Measurements from ENCODE around the gene MSH2.
"Not testable (repeated sequence)": the region's sequence is repeated elsewhere in the genome, so short reads cannot be mapped to it uniquely, and the experiment has no call there.

The MSH2 gene

GRCh38 chr2:47402805-47403608 lies at the start of gene MSH2:
TSS of gene MSH2 (plus strand) at chr2:47403156. CDS start at chr2:47403192, 36 bp downstream.
- DNase-seq: peak; percentile 88

GRCh38 chr2:47354013-47354847 lies 48.7 kb upstream of the MSH2 start:
- no peak for DNase-seq

- DNase-seq: no peak
These were observed 48.1 kb upstream of the MSH2 start for GRCh38 chr2:47354848-47355204.

GRCh38 chr2:47357483-47357882 lies 45.5 kb upstream of the MSH2 start:
- no peak for DNase-seq

- no peak for DNase-seq
These were observed 43.5 kb upstream of the MSH2 start for GRCh38 chr2:47359375-47359868.

GRCh38 chr2:47360283-47360682 lies 42.7 kb upstream of the MSH2 start:
- no peak for DNase-seq

GRCh38 chr2:47360927-47361326 lies 42.0 kb upstream of the MSH2 start:
- no peak for DNase-seq

- not testable (repeated sequence) for DNase-seq
These were observed 41.3 kb upstream of the MSH2 start for GRCh38 chr2:47361505-47362229.

- no peak for DNase-seq
These were observed 29.2 kb upstream of the MSH2 start for GRCh38 chr2:47373747-47374146.

GRCh38 chr2:47375307-47375706 lies 27.6 kb upstream of the MSH2 start:
- DNase-seq: no peak

GRCh38 chr2:47379384-47379783 lies 23.6 kb upstream of the MSH2 start:
- no peak for DNase-seq

GRCh38 chr2:47381408-47381807 lies 21.5 kb upstream of the MSH2 start:
- no peak for DNase-seq

- no peak for DNase-seq
These were observed 16.4 kb upstream of the MSH2 start for GRCh38 chr2:47386551-47386950.

GRCh38 chr2:47388888-47389287 lies 14.1 kb upstream of the MSH2 start:
- no peak for DNase-seq

- no peak for DNase-seq
These were observed 13.3 kb upstream of the MSH2 start for GRCh38 chr2:47389692-47390091.

GRCh38 chr2:47401789-47402554 lies 984 bp upstream of the MSH2 start:
- DNase-seq: no peak

- DNase-seq: no peak
These were observed 476 bp upstream of the MSH2 start for GRCh38 chr2:47402555-47402804.

- no peak for DNase-seq
These were observed 745 bp downstream of the MSH2 start for GRCh38 chr2:47403609-47404193.

GRCh38 chr2:47404356-47404755 lies 1.4 kb downstream of the MSH2 start:
- no peak for DNase-seq

GRCh38 chr2:47405757-47406156 lies 2.8 kb downstream of the MSH2 start:
- DNase-seq: no peak

GRCh38 chr2:47406649-47407330 lies 3.8 kb downstream of the MSH2 start:
- not testable (repeated sequence) for DNase-seq

- DNase-seq: not testable (repeated sequence)
These were observed 5.0 kb downstream of the MSH2 start for GRCh38 chr2:47407976-47408375.
